Parathyroid adenoma (tissue), 2 donors: ENCODE data around the gene IKZF1.

Source experiments
- H2AFZ ChIP-seq: fragments of 300-600 bp; sonication (generic); one replicate; pipeline ENCODE4 v1.7.0; 2017; ENCODE audit warnings: antibody characterized with exemption, mild to moderate bottlenecking
- H3K27ac ChIP-seq: fragments of 300-600 bp; sonication (generic); one replicate; pipeline ENCODE4 v1.7.0; 2017
- H3K27me3 ChIP-seq: fragments of 300-600 bp; sonication (generic); one replicate; pipeline ENCODE4 v1.7.0; 2017; ENCODE audit warnings: low read length; ENCODE audit not compliant: control insufficient read depth, insufficient read depth
- H3K36me3 ChIP-seq: fragments of 300-600 bp; sonication (generic); one replicate; pipeline ENCODE4 v1.7.0; 2017; ENCODE audit warnings: low read length; ENCODE audit not compliant: control insufficient read depth, insufficient read depth
- H3K4me1 ChIP-seq: fragments of 300-600 bp; sonication (generic); one replicate; pipeline ENCODE4 v1.7.0; 2017; ENCODE audit warnings: control low read depth
- H3K4me2 ChIP-seq: fragments of 300-600 bp; sonication (generic); one replicate; pipeline ENCODE4 v1.7.0; 2017; ENCODE audit warnings: low read length
- H3K4me3 ChIP-seq: fragments of 300-600 bp; sonication (generic); one replicate; pipeline ENCODE4 v1.7.0; 2017; ENCODE audit warnings: low read depth, low read length
- H3K79me2 ChIP-seq: fragments of 300-600 bp; sonication (generic); one replicate; pipeline ENCODE4 v1.7.0; 2017; ENCODE audit warnings: control low read depth
- H3K9ac ChIP-seq: fragments of 300-600 bp; sonication (generic); one replicate; pipeline ENCODE4 v1.7.0; 2017; ENCODE audit warnings: mild to moderate bottlenecking
- H3K9me3 ChIP-seq: fragments of 300-600 bp; sonication (generic); one replicate; pipeline ENCODE4 v1.7.0; 2017; ENCODE audit warnings: low read length; ENCODE audit not compliant: control insufficient read depth
- TF ChIP-seq, protein P1 (sequence below): fragments of 300-600 bp; sonication (generic); IDR thresholded peaks from one replicate; pipeline ENCODE4 v1.7.0; 2017; ENCODE audit warnings: antibody characterized with exemption, mild to moderate bottlenecking
- donor health status: primary hyperparathyroidism.

IKZF1 gene

DNA sequence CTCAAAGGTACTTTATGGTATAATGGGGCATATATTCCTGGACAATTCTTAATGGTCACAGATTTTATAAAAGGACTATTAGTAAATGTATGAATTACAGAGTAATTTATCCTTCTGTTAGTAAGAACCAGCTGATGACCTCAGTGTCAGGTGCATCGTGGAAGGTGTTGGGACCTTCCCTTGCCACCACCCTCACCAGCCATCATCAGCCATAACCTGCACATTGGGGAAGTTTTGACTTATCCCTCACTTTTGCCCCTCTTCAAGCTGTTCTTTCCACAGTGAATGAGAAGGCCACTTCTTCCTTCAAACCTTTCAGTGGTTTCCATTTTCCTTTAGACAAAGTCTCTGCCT lies 93.4 kb downstream of the IKZF1 start:
- Histone ChIP-seq H2AFZ (no peak overlapping the region), H3K4me2 (no peak overlapping the region), H3K9ac (no peak overlapping the region), H3K36me3 (no peaks in the 10 kb centered on the region), H3K4me3 (no peak overlapping the region), H3K9me3 (no peaks in the 10 kb centered on the region), H3K27ac (no peak overlapping the region), H3K79me2 (no peaks in the 10 kb centered on the region), H3K4me1 (no peaks in the 10 kb centered on the region), H3K27me3 (no peaks in the 10 kb centered on the region)
- TF ChIP-seq, protein P1, sequence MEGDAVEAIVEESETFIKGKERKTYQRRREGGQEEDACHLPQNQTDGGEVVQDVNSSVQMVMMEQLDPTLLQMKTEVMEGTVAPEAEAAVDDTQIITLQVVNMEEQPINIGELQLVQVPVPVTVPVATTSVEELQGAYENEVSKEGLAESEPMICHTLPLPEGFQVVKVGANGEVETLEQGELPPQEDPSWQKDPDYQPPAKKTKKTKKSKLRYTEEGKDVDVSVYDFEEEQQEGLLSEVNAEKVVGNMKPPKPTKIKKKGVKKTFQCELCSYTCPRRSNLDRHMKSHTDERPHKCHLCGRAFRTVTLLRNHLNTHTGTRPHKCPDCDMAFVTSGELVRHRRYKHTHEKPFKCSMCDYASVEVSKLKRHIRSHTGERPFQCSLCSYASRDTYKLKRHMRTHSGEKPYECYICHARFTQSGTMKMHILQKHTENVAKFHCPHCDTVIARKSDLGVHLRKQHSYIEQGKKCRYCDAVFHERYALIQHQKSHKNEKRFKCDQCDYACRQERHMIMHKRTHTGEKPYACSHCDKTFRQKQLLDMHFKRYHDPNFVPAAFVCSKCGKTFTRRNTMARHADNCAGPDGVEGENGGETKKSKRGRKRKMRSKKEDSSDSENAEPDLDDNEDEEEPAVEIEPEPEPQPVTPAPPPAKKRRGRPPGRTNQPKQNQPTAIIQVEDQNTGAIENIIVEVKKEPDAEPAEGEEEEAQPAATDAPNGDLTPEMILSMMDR = no peak

DNA sequence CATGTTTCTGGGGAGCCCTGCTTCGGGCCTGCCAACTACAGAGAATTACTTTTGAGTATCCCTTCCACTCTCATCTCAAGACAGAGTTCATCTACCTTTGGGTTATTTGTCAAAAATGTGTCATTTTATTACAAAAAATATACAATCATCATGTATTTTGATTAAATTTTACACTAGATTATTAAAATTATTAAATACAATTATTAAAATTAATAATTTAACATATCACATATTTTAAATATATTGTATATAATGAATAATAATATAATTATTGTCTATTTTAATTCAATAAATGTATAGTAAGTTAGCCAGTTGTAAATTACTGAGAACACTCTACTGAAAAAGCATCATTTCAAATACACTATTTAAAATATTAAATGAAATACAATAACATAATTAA lies 94.7 kb downstream of the IKZF1 start:
- no peaks in the 10 kb centered on the region for H3K9me3 ChIP-seq
- H3K9ac ChIP-seq = no peak overlapping the region
- H3K79me2 ChIP-seq = no peaks in the 10 kb centered on the region
- H3K27ac ChIP-seq = no peak overlapping the region
- H3K27me3 ChIP-seq = no peaks in the 10 kb centered on the region
- TF ChIP-seq, protein P1 = no peak
- no peak overlapping the region for H3K4me2 ChIP-seq
- no peak overlapping the region for H2AFZ ChIP-seq
- H3K4me1 ChIP-seq = no peaks in the 10 kb centered on the region
- no peak overlapping the region for H3K4me3 ChIP-seq
- H3K36me3 ChIP-seq = no peaks in the 10 kb centered on the region

DNA sequence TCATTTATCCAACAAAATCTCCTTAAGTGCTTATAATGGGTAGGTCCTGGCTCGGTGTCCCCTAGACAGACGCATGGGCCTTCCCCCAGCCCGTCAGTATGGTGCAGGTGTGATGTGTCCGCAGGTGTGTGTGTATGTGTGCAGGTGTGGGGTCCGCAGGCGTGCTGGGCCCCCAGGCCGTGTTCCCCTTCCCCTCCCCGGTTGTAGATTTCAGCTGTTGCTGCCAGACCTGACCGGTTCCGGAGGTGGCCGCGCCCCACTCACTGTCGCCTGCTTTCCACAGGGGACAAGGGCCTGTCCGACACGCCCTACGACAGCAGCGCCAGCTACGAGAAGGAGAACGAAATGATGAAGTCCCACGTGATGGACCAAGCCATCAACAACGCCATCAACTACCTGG lies 95.1 kb downstream of the IKZF1 start:
- no peaks in the 10 kb centered on the region for H3K27me3 ChIP-seq
- no peaks in the 10 kb centered on the region for H3K4me1 ChIP-seq
- no peak overlapping the region for H3K4me3 ChIP-seq
- H3K9ac ChIP-seq = no peak overlapping the region
- no peak overlapping the region for H3K4me2 ChIP-seq
- H3K27ac ChIP-seq = no peak overlapping the region
- H3K36me3 ChIP-seq = no peaks in the 10 kb centered on the region
- TF ChIP-seq, protein P1 = no peak
- H3K79me2 ChIP-seq = no peaks in the 10 kb centered on the region
- no peaks in the 10 kb centered on the region for H3K9me3 ChIP-seq
- no peak overlapping the region for H2AFZ ChIP-seq

DNA sequence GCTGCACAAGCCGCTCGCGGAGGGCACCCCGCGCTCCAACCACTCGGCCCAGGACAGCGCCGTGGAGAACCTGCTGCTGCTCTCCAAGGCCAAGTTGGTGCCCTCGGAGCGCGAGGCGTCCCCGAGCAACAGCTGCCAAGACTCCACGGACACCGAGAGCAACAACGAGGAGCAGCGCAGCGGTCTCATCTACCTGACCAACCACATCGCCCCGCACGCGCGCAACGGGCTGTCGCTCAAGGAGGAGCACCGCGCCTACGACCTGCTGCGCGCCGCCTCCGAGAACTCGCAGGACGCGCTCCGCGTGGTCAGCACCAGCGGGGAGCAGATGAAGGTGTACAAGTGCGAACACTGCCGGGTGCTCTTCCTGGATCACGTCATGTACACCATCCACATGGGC lies 95.6 kb downstream of the IKZF1 start:
- H3K4me3 ChIP-seq = no peak overlapping the region
- H3K27ac ChIP-seq = no peak overlapping the region
- TF ChIP-seq, protein P1 = no peak
- H3K4me1 ChIP-seq = no peaks in the 10 kb centered on the region
- H2AFZ ChIP-seq = no peak overlapping the region
- no peaks in the 10 kb centered on the region for H3K9me3 ChIP-seq
- no peaks in the 10 kb centered on the region for H3K27me3 ChIP-seq
- no peak overlapping the region for H3K9ac ChIP-seq
- no peaks in the 10 kb centered on the region for H3K79me2 ChIP-seq
- peak overlapping the region; percentile 28 for H3K4me2 ChIP-seq
- no peaks in the 10 kb centered on the region for H3K36me3 ChIP-seq

DNA sequence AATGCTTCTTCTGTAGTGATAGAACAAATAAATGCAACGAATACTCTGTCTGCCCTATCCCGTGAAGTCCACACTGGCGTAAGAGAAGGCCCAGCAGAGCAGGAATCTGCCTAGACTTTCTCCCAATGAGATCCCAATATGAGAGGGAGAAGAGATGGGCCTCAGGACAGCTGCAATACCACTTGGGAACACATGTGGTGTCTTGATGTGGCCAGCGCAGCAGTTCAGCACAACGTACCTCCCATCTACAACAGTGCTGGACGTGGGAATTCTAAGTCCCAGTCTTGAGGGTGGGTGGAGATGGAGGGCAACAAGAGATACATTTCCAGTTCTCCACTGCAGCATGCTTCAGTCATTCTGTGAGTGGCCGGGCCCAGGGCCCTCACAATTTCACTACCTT lies 99.9 kb downstream of the IKZF1 start:
- TF ChIP-seq, protein P1 = no peak
- H3K79me2 ChIP-seq = no peaks in the 10 kb centered on the region
- no peaks in the 10 kb centered on the region for H3K9me3 ChIP-seq
- H3K27ac ChIP-seq = no peak overlapping the region
- no peaks in the 10 kb centered on the region for H3K36me3 ChIP-seq
- H3K4me2 ChIP-seq = no peak overlapping the region
- H3K4me3 ChIP-seq = no peak overlapping the region
- no peaks in the 10 kb centered on the region for H3K4me1 ChIP-seq
- H3K9ac ChIP-seq = no peak overlapping the region
- no peak overlapping the region for H2AFZ ChIP-seq
- no peaks in the 10 kb centered on the region for H3K27me3 ChIP-seq
